Chondrocyte (in vitro differentiated cells): ENCODE measurements around the gene TTC16. TPM values are rescaled to one million over a fixed set of nuclear protein-coding genes. Genes with fewer than 3 reads are reported as not detected.

Experiments used
- DNase-seq: peaks from one replicate; pipeline ENCODE4 v3.0.0; 2021; ENCODE audit warnings: mixed read lengths, low spot score
- H3K27ac Mint-ChIP-seq: one replicate; pipeline ENCODE4 v1.8.0; 2021; ENCODE audit warnings: mild to moderate bottlenecking, moderate library complexity, mixed read lengths; ENCODE audit not compliant: unreplicated experiment
- H3K27me3 Mint-ChIP-seq: 2 replicates; pipeline ENCODE4 v1.8.0; 2021; ENCODE audit warnings: low read depth, mixed read lengths
- H3K36me3 Mint-ChIP-seq: 2 replicates; pipeline ENCODE4 v1.8.0; 2021; ENCODE audit warnings: low read depth, mixed read lengths
- H3K4me1 Mint-ChIP-seq: 2 replicates; pipeline ENCODE4 v1.8.0; 2021; ENCODE audit warnings: low read depth, mild to moderate bottlenecking, mixed read lengths
- H3K4me3 Mint-ChIP-seq: one replicate; pipeline ENCODE4 v1.8.0; 2021; ENCODE audit warnings: mild to moderate bottlenecking, moderate library complexity, mixed read lengths; ENCODE audit not compliant: unreplicated experiment
- H3K9me3 Mint-ChIP-seq: 2 replicates; pipeline ENCODE4 v1.8.0; 2021; ENCODE audit warnings: low read depth, mixed read lengths
- total RNA-seq: library from RNA; stranded (reverse); gene quantifications from 3 replicates; pipeline ENCODE4 v1.2.1, GENCODE V29; 2021
- TF ChIP-seq, protein P1 (sequence below): fragments of 200-600 bp; sonication (generic); IDR thresholded peaks from 2 replicates; pipeline ENCODE4 v1.5.0; 2021; ENCODE audit warnings: antibody characterized with exemption, mild to moderate bottlenecking, moderate library complexity

Gene TTC16
- total RNA-seq, 1 donor from 2014 or later = not detected

DNA sequence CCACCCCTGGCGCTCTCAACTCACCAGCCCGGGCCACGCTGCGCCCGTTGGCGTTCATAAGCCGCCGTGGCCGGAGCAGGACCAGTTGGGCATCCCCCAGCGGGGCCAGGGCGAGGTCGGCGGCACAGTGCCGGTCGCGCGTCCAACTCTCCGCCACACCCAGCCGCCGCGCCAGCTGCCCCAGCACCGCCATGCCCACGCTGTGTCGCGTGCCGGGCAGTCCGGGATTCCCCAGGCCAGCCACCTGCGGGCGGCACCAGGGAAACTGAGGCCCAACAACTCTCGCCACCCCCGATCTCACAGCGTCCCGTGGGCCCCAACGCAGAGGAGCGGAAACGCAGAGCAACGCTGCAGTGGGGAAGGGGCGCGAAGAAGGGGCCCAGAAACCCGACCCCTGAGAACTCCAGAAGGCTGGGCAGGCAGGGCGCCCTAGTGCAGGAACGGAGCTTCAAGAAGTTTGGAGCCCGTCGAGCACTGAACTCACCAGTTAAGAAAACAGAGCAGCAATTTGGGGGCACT is 869 bp upstream of the TTC16 start:
- TF ChIP-seq, protein P1, sequence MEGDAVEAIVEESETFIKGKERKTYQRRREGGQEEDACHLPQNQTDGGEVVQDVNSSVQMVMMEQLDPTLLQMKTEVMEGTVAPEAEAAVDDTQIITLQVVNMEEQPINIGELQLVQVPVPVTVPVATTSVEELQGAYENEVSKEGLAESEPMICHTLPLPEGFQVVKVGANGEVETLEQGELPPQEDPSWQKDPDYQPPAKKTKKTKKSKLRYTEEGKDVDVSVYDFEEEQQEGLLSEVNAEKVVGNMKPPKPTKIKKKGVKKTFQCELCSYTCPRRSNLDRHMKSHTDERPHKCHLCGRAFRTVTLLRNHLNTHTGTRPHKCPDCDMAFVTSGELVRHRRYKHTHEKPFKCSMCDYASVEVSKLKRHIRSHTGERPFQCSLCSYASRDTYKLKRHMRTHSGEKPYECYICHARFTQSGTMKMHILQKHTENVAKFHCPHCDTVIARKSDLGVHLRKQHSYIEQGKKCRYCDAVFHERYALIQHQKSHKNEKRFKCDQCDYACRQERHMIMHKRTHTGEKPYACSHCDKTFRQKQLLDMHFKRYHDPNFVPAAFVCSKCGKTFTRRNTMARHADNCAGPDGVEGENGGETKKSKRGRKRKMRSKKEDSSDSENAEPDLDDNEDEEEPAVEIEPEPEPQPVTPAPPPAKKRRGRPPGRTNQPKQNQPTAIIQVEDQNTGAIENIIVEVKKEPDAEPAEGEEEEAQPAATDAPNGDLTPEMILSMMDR = no peak
- Mint-ChIP-seq H3K36me3 (no peaks in the 10 kb centered on the region), H3K9me3 (no peaks in the 10 kb centered on the region), H3K4me3 (peak overlapping the region; percentile 97), H3K27ac (peak overlapping the region; percentile 96), H3K4me1 (peaks cover 10% of the 10 kb centered on the region), H3K27me3 (no peaks in the 10 kb centered on the region)
- peak; percentile 87 for DNase-seq

- TF ChIP-seq, protein P1 = no peak
- H3K4me1 Mint-ChIP-seq = peaks cover 13% of the 10 kb centered on the region
- H3K36me3 Mint-ChIP-seq = no peaks in the 10 kb centered on the region
- no peaks in the 10 kb centered on the region for H3K9me3 Mint-ChIP-seq
- no peaks in the 10 kb centered on the region for H3K27me3 Mint-ChIP-seq
- H3K27ac Mint-ChIP-seq = peak overlapping the region; percentile 96
- H3K4me3 Mint-ChIP-seq = peak overlapping the region; percentile 97
- DNase-seq = no peak
These were observed 533 bp downstream of the TTC16 start for GRCh38 chr9:127716412-127716811.

GRCh38 chr9:127717766-127718165 is 1.9 kb downstream of the TTC16 start:
- H3K27ac Mint-ChIP-seq = no peak overlapping the region
- no peak overlapping the region for H3K4me3 Mint-ChIP-seq
- peaks cover 13% of the 10 kb centered on the region for H3K4me1 Mint-ChIP-seq
- no peaks in the 10 kb centered on the region for H3K27me3 Mint-ChIP-seq
- no peaks in the 10 kb centered on the region for H3K36me3 Mint-ChIP-seq
- no peak for DNase-seq
- TF ChIP-seq, protein P1 = no peak
- H3K9me3 Mint-ChIP-seq = no peaks in the 10 kb centered on the region

- Mint-ChIP-seq H3K4me3 (no peak overlapping the region), H3K4me1 (peaks cover 9% of the 10 kb centered on the region), H3K36me3 (no peaks in the 10 kb centered on the region), H3K27ac (no peak overlapping the region), H3K9me3 (no peaks in the 10 kb centered on the region), H3K27me3 (no peaks in the 10 kb centered on the region)
- DNase-seq = no peak
- TF ChIP-seq, protein P1 = no peak
These were observed 4.4 kb downstream of the TTC16 start for GRCh38 chr9:127720031-127720864.

DNA sequence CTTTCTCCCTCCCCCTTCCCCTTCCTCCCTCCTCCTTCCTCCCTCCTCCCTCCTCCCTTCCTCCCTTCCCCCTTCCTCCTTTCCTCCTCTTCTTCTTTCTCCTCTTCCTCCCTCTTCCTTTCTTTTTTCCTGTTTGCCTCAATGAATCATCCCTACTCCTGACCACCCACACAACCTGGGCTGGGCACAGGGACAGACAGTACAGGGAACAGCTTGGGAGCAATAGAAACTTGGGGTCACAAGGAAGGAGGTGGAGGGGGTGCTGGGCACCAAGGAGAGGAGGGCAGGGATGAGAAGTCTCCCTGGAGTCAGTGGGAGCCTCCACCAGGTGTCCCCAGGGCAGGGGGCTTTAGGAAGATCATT is 5.0 kb downstream of the TTC16 start:
- Mint-ChIP-seq H3K4me3 (no peak overlapping the region), H3K4me1 (peaks cover 8% of the 10 kb centered on the region), H3K36me3 (no peaks in the 10 kb centered on the region), H3K27me3 (no peaks in the 10 kb centered on the region), H3K27ac (no peak overlapping the region), H3K9me3 (no peaks in the 10 kb centered on the region)
- TF ChIP-seq, protein P1 = no peak
- DNase-seq = no peak
